ENCODE measurements around the gene TDRD15. TPM values are rescaled to one million over a fixed set of nuclear protein-coding genes. Genes with fewer than 3 reads are reported as not detected.

Gene TDRD15
- total and polyA plus RNA-seq, 2 experiments from 2014 or later, result not detected

DNA sequence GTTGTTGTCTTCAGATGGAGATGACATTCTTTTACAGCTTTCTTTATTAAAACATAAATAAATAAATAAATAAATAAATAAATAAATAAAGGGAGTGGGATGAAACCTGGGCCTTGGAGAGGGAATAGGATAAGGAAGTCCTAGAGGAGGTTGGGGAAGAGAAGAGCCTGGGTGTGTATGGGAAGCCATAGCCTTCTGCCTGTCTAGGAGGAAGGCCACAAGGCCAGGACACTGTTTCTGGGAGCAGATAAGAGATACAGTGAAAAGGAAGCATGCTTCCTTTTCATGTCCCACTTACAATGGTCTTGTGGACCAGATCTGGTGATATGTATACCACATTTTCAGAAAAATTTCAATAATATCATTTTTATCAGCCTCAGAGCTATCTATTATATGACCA, 6.1 kb upstream of the TDRD15 start:
- no peak for TF ChIP-seq CTCF (IDR thresholded peaks at IDR 0.05; ENCODE audit: low read depth, low read length)
- Histone ChIP-seq H3K4me3 (no peak overlapping the region), H3K27ac (no peak overlapping the region), H3K36me3 (no peaks in the 10 kb centered on the region), H3K27me3 (no peaks in the 10 kb centered on the region), H3K4me1 (ENCODE audit: low read depth) (no peaks in the 10 kb centered on the region), H3K9me3 (ENCODE audit: low read depth) (no peaks in the 10 kb centered on the region)
- no peak for DNase-seq (ENCODE audit: low read depth in 1 of 2, low spot score in 1 of 2)

GRCh38 chr2:21118302-21118920, 5.4 kb upstream of the TDRD15 start:
- DNase-seq (ENCODE audit: low read depth in 1 of 2, low spot score in 1 of 2), result peak; percentile 13 to 19
- TF ChIP-seq CTCF (IDR thresholded peaks at IDR 0.05; ENCODE audit: low read depth, low read length), result peak; percentile 24

DNA sequence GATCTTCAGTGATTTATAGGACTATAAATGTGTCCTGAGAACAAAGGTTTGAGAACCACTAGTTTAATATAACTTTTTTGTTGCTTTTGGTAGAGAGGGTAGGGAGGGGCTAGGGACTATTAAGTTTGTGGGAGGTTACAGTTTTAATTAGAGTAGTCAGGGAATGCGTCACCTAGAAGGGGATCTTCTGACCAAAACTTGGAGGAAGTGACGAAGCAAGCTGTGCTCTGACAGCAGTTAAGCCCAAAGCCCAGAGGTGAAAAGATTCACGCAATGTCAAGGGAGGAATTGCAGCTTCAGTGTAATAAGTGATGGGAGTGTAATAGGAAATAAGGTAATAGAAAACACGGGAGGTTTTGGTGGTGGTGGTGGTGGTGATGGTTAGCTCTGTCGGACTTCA, 8.1 kb downstream of the TDRD15 start:
- no peaks in the 10 kb centered on the region for H3K36me3 ChIP-seq
- no peak overlapping the region for H3K4me3 ChIP-seq
- DNase-seq (ENCODE audit: low read depth in 1 of 2, low spot score in 1 of 2), result no peak
- no peaks in the 10 kb centered on the region for H3K4me1 ChIP-seq (ENCODE audit: low read depth)
- no peak for TF ChIP-seq CTCF (IDR thresholded peaks at IDR 0.05; ENCODE audit: low read depth, low read length)
- no peaks in the 10 kb centered on the region for H3K27me3 ChIP-seq
- H3K9me3 ChIP-seq (ENCODE audit: low read depth), result no peaks in the 10 kb centered on the region
- no peak overlapping the region for H3K27ac ChIP-seq

More at GRCh38 chr2:21118302-21118920, 5.4 kb upstream of the TDRD15 start:
- H3K27ac ChIP-seq, result no peak overlapping the region
- no peaks in the 10 kb centered on the region for H3K9me3 ChIP-seq (ENCODE audit: low read depth)
- H3K4me3 ChIP-seq, result no peak overlapping the region
- no peaks in the 10 kb centered on the region for H3K36me3 ChIP-seq
- H3K4me1 ChIP-seq (ENCODE audit: low read depth), result no peaks in the 10 kb centered on the region
- H3K27me3 ChIP-seq, result no peaks in the 10 kb centered on the region

DNA sequence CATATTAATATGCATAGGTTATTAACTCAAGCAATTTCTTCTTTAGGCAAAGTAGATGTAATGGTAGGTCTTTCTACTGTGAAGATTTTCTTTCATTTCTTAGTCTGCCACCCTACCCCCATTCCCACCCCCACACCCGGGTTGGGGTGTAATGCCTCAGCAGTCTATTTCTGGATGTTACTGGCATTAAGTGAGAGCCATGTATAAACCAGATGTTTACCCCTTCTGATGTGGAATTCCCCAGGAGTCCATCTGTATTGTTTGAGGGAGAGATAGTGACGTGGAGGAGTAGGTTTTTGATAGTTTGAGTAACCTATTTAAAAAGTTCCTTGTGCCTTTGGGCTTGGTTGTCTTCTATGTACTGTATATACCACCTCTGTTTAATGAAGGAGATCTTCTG, 11.8 kb downstream of the TDRD15 start:
- Histone ChIP-seq H3K36me3 (no peaks in the 10 kb centered on the region), H3K27me3 (no peaks in the 10 kb centered on the region), H3K9me3 (ENCODE audit: low read depth) (no peaks in the 10 kb centered on the region), H3K4me1 (ENCODE audit: low read depth) (no peaks in the 10 kb centered on the region), H3K4me3 (no peak overlapping the region), H3K27ac (no peak overlapping the region)
- TF ChIP-seq CTCF (IDR thresholded peaks at IDR 0.05; ENCODE audit: low read depth, low read length), result no peak
- DNase-seq (ENCODE audit: low read depth in 1 of 2, low spot score in 1 of 2), result no peak

DNA sequence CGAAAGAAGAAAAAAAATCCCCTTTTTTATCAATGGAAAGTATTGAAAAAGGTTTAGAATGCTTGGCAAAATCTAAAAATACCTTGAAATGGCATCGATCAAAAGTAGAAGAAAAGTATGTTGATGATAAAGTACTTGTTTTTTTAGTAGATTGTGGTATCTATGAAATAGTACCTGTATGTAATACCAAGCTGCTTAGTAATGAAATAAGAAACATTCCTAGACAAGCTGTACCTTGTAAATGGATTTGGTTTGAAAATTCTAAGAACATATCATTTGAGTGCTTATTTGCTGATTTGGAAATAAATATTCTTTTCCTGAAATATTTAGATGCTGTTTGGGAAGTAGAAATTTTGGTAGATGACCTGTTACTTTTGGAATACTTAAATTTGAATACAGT, 18.4 kb downstream of the TDRD15 start:
- DNase-seq (ENCODE audit: low read depth in 1 of 2, low spot score in 1 of 2), result no peak
- H3K4me3 ChIP-seq, result no peak overlapping the region
- H3K36me3 ChIP-seq, result no peaks in the 10 kb centered on the region
- peaks cover 3% of the 10 kb centered on the region for H3K27me3 ChIP-seq
- H3K27ac ChIP-seq, result no peak overlapping the region
- no peaks in the 10 kb centered on the region for H3K9me3 ChIP-seq (ENCODE audit: low read depth)
- no peak for TF ChIP-seq CTCF (IDR thresholded peaks at IDR 0.05; ENCODE audit: low read depth, low read length)
- H3K4me1 ChIP-seq (ENCODE audit: low read depth), result no peaks in the 10 kb centered on the region
